B cell (primary cell): Measurements from ENCODE around the gene DCAF7. TPM values are rescaled to one million over a fixed set of nuclear protein-coding genes. Genes with fewer than 3 reads are reported as not detected.

ENCODE experiments used
- ATAC-seq: fragments of 200-7000 bp; cut with Tn5 transposase; one replicate; pipeline ENCODE4 v1.10.0; 2021; ENCODE audit warnings: low read depth, mild to moderate bottlenecking, moderate number of reproducible peaks, moderate library complexity
- CTCF ChIA-PET: fragments of 350-600 bp; sonication (Branson Sonifier 250); formaldehyde crosslinking; loops from one replicate; lab custom pipeline; 2021; ENCODE audit warnings: antibody characterized with exemption, inconsistent platforms; lab: Charles Lee
- POLR2A ChIA-PET: fragments of 350-600 bp; sonication (Branson Sonifier 250); formaldehyde crosslinking; loops from one replicate; lab custom pipeline; 2021; ENCODE audit warnings: antibody characterized with exemption; lab: Charles Lee
- DNase-seq: peaks from one replicate; pipeline ENCODE4 v3.0.0; 2013
- H2AFZ ChIP-seq: 2 replicates; pipeline ENCODE4 v1.6.1; 2012; ENCODE audit warnings: mild to moderate bottlenecking, low read depth, low read length; ENCODE audit not compliant: insufficient read depth, poor library complexity, severe bottlenecking
- H3K27ac ChIP-seq, 2 donors: 1 replicate in 1 of 2; 2 replicates in 1 of 2; pipeline ENCODE4 v1.5.1; 2012 to 2013; ENCODE audit warnings: low read length in 2 of 2, mild to moderate bottlenecking in 2 of 2, moderate library complexity in 1 of 2
- H3K27me3 ChIP-seq, 4 experiments: fragments of 200-600 bp in 1 of 4; sonication (generic) in 1 of 4; replicated peaks in 1 of 4; 1 replicate in 2 of 4; 2 replicates in 2 of 4; pipeline versions ENCODE4 v1.6.1 to v1.7.0; 2013 to 2016; ENCODE audit warnings: low read length in 3 of 4, mild to moderate bottlenecking in 2 of 4, mixed read lengths in 1 of 4, moderate library complexity in 1 of 4; ENCODE audit not compliant: insufficient read depth in 4 of 4, control insufficient read depth in 3 of 4; ENCODE audit errors: control extremely low read depth in 1 of 4
- H3K36me3 ChIP-seq, 2 experiments: replicated peaks in 1 of 2; 1 replicate in 1 of 2; 2 replicates in 1 of 2; pipeline versions ENCODE4 v1.6.1 to v1.7.1; 2013; ENCODE audit warnings: low read length in 1 of 2; ENCODE audit not compliant: insufficient read depth in 2 of 2, control insufficient read depth in 1 of 2; ENCODE audit errors: control extremely low read depth in 1 of 2, extremely low read depth in 1 of 2
- H3K4me1 ChIP-seq, 2 donors: fragments of 200-600 bp in 1 of 2; sonication (generic) in 1 of 2; 1 replicate in 1 of 2; 2 replicates in 1 of 2; pipeline versions ENCODE4 v1.5.1 to v1.6.1; 2013 to 2017; ENCODE audit warnings: low read length in 2 of 2; ENCODE audit not compliant: control insufficient read depth in 2 of 2, insufficient read depth in 2 of 2
- H3K4me2 ChIP-seq: replicated peaks from 2 replicates; pipeline ENCODE3; 2012; ENCODE audit warnings: mild to moderate bottlenecking, low read depth, low read length; ENCODE audit not compliant: poor library complexity, severe bottlenecking
- H3K4me3 ChIP-seq, 5 experiments: fragments of 200-600 bp in 1 of 5; sonication (generic) in 1 of 5; 1 replicate in 3 of 5; 2 replicates in 2 of 5; pipeline versions ENCODE4 v1.5.1 to v1.7.0; 2011 to 2016; ENCODE audit warnings: low read length in 4 of 5, mild to moderate bottlenecking in 4 of 5, low read depth in 2 of 5, control low read depth in 1 of 5, moderate library complexity in 1 of 5; ENCODE audit not compliant: insufficient read depth in 1 of 5; ENCODE audit errors: control extremely low read depth in 1 of 5, extremely low read depth in 1 of 5
- H3K79me2 ChIP-seq: fragments of 200-600 bp; sonication (generic); one replicate; pipeline ENCODE4 v1.6.0; 2016; ENCODE audit warnings: low read length; ENCODE audit not compliant: control insufficient read depth, insufficient read depth
- H3K9ac ChIP-seq: fragments of 200-600 bp; sonication (generic); 2 replicates; pipeline ENCODE4 v1.6.1; 2017; ENCODE audit warnings: mild to moderate bottlenecking, low read length, moderate library complexity
- H3K9me3 ChIP-seq, 3 donors: one replicate each; pipeline versions ENCODE4 v1.6.1 to v1.7.1; 2013; ENCODE audit warnings: low read length in 2 of 3; ENCODE audit not compliant: control insufficient read depth in 2 of 3, insufficient read depth in 1 of 3; ENCODE audit errors: control extremely low read depth in 1 of 3
- H4K20me1 ChIP-seq: 2 replicates; pipeline ENCODE4 v1.6.0; 2012; ENCODE audit warnings: mild to moderate bottlenecking, low read length; ENCODE audit not compliant: insufficient read depth, control insufficient read depth, poor library complexity, severe bottlenecking
- H3K27ac Mint-ChIP-seq: one replicate; pipeline ENCODE4 v1.8.0; 2021; ENCODE audit warnings: mixed read lengths
- H3K27me3 Mint-ChIP-seq: one replicate; pipeline ENCODE4 v1.8.0; 2021; ENCODE audit warnings: mixed read lengths
- H3K4me1 Mint-ChIP-seq: one replicate; pipeline ENCODE4 v1.8.0; 2021; ENCODE audit warnings: mixed read lengths
- H3K4me3 Mint-ChIP-seq: one replicate; pipeline ENCODE4 v1.8.0; 2021; ENCODE audit warnings: mixed read lengths
- H3K9me3 Mint-ChIP-seq: one replicate; pipeline ENCODE4 v1.8.0; 2022; ENCODE audit warnings: mixed read lengths; ENCODE audit not compliant: insufficient read depth
- EZH2 ChIP-seq: IDR thresholded peaks from 2 replicates; pipeline ENCODE4 v1.6.1; 2012; ENCODE audit warnings: borderline replicate concordance, low read depth, mild to moderate bottlenecking, moderate library complexity, low read length; ENCODE audit not compliant: insufficient read depth, poor library complexity, severe bottlenecking
- WGBS: methylation state at CpG from one replicate; pipeline ENCODE4 v1.1.5; 2013; ENCODE audit warnings: missing lambda C conversion rate; ENCODE audit not compliant: insufficient coverage; 5-methylcytosine and 5-hydroxymethylcytosine counted together
- intact Hi-C: fragments of 100-400 bp; cut with micrococcal nuclease; formaldehyde crosslinking; loops from one replicate; pipeline ENCODE4 v1.10.0; 2022
- polyA plus RNA-seq: library from polyadenylated mRNA; depleted of rRNA; stranded (reverse); fragments of >200 nt; gene quantifications from 2 replicates; pipeline ENCODE4 v1.2.3, GENCODE V29; 2012
- total RNA-seq, 2 donors: library from RNA; stranded (reverse); fragments of 120-200 nt in 1 of 2; gene quantifications; 1 replicate in 1 of 2; 2 replicates in 1 of 2; pipeline versions ENCODE4 v1.2.3 to v1.2.4, GENCODE V29; 2013 to 2022
- TF ChIP-seq, protein P1 (sequence below): fragments of 200-600 bp; IDR thresholded peaks from one replicate; pipeline ENCODE4 v1.8.0; 2022; ENCODE audit warnings: antibody characterized with exemption, mild to moderate bottlenecking

DCAF7 gene
- total and polyA plus RNA-seq, 2 donors (not counting 1 experiment from before 2014, with no cell fraction given) = 55.1 to 84.7 TPM

DNA sequence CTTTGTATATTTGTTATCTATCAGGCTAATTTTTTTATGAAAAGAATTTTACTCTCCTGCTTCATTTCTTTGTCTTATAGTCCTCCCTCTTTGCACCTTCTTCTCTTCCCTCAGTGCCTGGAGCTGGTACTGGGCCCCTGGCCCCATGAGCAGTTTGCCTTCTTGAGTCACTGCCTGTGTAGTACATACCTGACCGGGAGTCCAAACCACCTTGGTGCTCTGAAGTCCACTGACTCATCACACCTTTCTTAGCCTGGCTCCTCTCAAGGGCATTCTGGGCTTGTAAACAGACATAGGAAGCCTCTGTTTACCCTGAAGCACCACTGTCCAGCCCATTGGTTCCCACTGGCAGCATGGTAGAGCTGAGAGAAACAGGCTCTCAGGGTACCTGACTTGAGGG is 39.4 kb downstream of the DCAF7 start:
- H3K4me2 ChIP-seq = no peak overlapping the region
- H3K9ac ChIP-seq = no peak overlapping the region
- H3K4me3 ChIP-seq = no peak overlapping the region
- ATAC-seq = no peak
- H2AFZ ChIP-seq = no peak overlapping the region
- H3K4me1 Mint-ChIP-seq = no peaks in the 10 kb centered on the region
- 100% methylated on average over 1 of the region's 1 CpG for WGBS
- H3K4me1 ChIP-seq = no peaks in the 10 kb centered on the region
- H3K4me3 Mint-ChIP-seq = no peak overlapping the region
- TF ChIP-seq, protein P1, sequence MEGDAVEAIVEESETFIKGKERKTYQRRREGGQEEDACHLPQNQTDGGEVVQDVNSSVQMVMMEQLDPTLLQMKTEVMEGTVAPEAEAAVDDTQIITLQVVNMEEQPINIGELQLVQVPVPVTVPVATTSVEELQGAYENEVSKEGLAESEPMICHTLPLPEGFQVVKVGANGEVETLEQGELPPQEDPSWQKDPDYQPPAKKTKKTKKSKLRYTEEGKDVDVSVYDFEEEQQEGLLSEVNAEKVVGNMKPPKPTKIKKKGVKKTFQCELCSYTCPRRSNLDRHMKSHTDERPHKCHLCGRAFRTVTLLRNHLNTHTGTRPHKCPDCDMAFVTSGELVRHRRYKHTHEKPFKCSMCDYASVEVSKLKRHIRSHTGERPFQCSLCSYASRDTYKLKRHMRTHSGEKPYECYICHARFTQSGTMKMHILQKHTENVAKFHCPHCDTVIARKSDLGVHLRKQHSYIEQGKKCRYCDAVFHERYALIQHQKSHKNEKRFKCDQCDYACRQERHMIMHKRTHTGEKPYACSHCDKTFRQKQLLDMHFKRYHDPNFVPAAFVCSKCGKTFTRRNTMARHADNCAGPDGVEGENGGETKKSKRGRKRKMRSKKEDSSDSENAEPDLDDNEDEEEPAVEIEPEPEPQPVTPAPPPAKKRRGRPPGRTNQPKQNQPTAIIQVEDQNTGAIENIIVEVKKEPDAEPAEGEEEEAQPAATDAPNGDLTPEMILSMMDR = no peak
- TF ChIP-seq EZH2 = no peak
- H3K9me3 Mint-ChIP-seq = no peaks in the 10 kb centered on the region
- DNase-seq = no peak
- ChIA-PET POLR2A (interaction anchor here (0.6 kb wide), 1 partner anchor 556 kb away, joined by 4 read pairs; no protein-coding TSS in a partner anchor), CTCF (interaction anchor here (1.9 kb wide), 1 partner anchor 22 kb away, joined by 13 read pairs; no protein-coding TSS in a partner anchor)
- H3K27ac ChIP-seq = no peak overlapping the region
- intact Hi-C loops = no loop called here
- H4K20me1 ChIP-seq = no peaks in the 10 kb centered on the region
- peaks cover 4 to 65% of the 10 kb centered on the region in 2 experiments for H3K36me3 ChIP-seq
- H3K27me3 Mint-ChIP-seq = no peaks in the 10 kb centered on the region
- H3K27me3 ChIP-seq = no peaks in the 10 kb centered on the region
- no peaks in the 10 kb centered on the region for H3K9me3 ChIP-seq
- H3K79me2 ChIP-seq = no peaks in the 10 kb centered on the region
- no peak overlapping the region for H3K27ac Mint-ChIP-seq

DNA sequence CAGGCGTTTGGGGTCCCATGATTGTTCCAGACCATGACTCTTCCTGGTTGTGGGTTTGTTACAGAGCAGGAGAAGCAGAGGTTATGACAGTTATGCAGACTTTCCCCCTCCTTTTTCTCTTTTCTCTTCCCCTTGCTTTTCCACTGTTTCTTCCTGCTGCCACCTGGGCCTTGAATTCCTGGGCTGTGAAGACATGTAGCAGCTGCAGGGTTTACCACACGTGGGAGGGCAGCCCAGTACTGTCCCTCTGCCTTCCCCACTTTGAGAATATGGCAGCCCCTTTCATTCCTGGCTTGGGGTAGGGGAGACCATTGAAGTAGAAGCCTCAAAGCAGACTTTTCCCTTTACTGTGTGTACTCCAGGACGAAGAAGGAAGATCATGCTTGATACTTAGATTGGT is 42.5 kb downstream of the DCAF7 start:
- no peaks in the 10 kb centered on the region for H3K27me3 ChIP-seq
- no peak overlapping the region for H2AFZ ChIP-seq
- Mint-ChIP-seq H3K4me1 (no peaks in the 10 kb centered on the region), H3K4me3 (no peak overlapping the region), H3K27me3 (no peaks in the 10 kb centered on the region), H3K9me3 (no peaks in the 10 kb centered on the region), H3K27ac (no peak overlapping the region)
- 100% methylated on average over 2 of the region's 3 CpGs for WGBS
- H3K4me3 ChIP-seq = no peak overlapping the region
- intact Hi-C loops = no loop called here
- ChIA-PET POLR2A (no interaction called here), CTCF (interaction anchor here (0.6 to 1.6 kb wide), 4 partner anchors 13 to 273 kb away, joined by 3 to 6 read pairs (median 3); no protein-coding TSS in a partner anchor)
- no peak overlapping the region for H3K4me2 ChIP-seq
- H3K36me3 ChIP-seq = peaks cover 4 to 35% of the 10 kb centered on the region in 2 experiments
- H3K4me1 ChIP-seq = no peaks in the 10 kb centered on the region
- no peaks in the 10 kb centered on the region for H3K9me3 ChIP-seq
- TF ChIP-seq, protein P1 = no peak
- no peak for TF ChIP-seq EZH2
- DNase-seq = no peak
- no peaks in the 10 kb centered on the region for H3K79me2 ChIP-seq
- no peaks in the 10 kb centered on the region for H4K20me1 ChIP-seq
- no peak for ATAC-seq
- no peak overlapping the region for H3K9ac ChIP-seq
- H3K27ac ChIP-seq = no peak overlapping the region
